Liver (tissue), 3 donors: ENCODE results near the gene RASA4B.

Source experiments
- ATF3 ChIP-seq: IDR thresholded peaks from 2 replicates; pipeline ENCODE4 v1.6.1; 2016; ENCODE audit warnings: antibody characterized with exemption
- CTCF ChIP-seq: fragments of 150-350 bp; IDR thresholded peaks from 2 replicates; pipeline ENCODE4 v1.5.1; 2017; ENCODE audit warnings: improper control_type of control experiment, low read depth, low read length; ENCODE audit not compliant: missing input control
- EGR1 ChIP-seq, 2 donors: IDR thresholded peaks; 2 replicates each; pipeline ENCODE4 v1.6.1; 2016 to 2018; ENCODE audit warnings: antibody characterized with exemption in 2 of 2, low read depth in 2 of 2
- HNF4G ChIP-seq: IDR thresholded peaks from 2 replicates; pipeline ENCODE4 v1.6.1; 2016; ENCODE audit warnings: antibody characterized with exemption
- MAX ChIP-seq: IDR thresholded peaks from 2 replicates; pipeline ENCODE4 v1.6.1; 2016; ENCODE audit warnings: antibody characterized with exemption
- RAD21 ChIP-seq, 2 donors: IDR thresholded peaks; 2 replicates each; pipeline ENCODE4 v1.6.1; 2016; ENCODE audit warnings: antibody characterized with exemption in 2 of 2, mild to moderate bottlenecking in 2 of 2
- REST ChIP-seq: IDR thresholded peaks from 2 replicates; pipeline ENCODE4 v1.6.1; 2016; ENCODE audit warnings: antibody characterized with exemption, mild to moderate bottlenecking
- SP1 ChIP-seq: IDR thresholded peaks from 2 replicates; pipeline ENCODE4 v1.6.1; 2018; ENCODE audit warnings: antibody characterized with exemption, mild to moderate bottlenecking
- TF ChIP-seq, protein P1 (sequence below): IDR thresholded peaks from 2 replicates; pipeline ENCODE4 v1.6.1; 2016; ENCODE audit warnings: antibody characterized with exemption
- donor health status: healthy.
- donor health status: healthy.

- TF ChIP-seq REST, result no peak
- no peak for TF ChIP-seq CTCF
- TF ChIP-seq RAD21 (IDR thresholded peaks at IDR 0.05), result no peak
- TF ChIP-seq HNF4G, result no peak
- TF ChIP-seq, protein P1, sequence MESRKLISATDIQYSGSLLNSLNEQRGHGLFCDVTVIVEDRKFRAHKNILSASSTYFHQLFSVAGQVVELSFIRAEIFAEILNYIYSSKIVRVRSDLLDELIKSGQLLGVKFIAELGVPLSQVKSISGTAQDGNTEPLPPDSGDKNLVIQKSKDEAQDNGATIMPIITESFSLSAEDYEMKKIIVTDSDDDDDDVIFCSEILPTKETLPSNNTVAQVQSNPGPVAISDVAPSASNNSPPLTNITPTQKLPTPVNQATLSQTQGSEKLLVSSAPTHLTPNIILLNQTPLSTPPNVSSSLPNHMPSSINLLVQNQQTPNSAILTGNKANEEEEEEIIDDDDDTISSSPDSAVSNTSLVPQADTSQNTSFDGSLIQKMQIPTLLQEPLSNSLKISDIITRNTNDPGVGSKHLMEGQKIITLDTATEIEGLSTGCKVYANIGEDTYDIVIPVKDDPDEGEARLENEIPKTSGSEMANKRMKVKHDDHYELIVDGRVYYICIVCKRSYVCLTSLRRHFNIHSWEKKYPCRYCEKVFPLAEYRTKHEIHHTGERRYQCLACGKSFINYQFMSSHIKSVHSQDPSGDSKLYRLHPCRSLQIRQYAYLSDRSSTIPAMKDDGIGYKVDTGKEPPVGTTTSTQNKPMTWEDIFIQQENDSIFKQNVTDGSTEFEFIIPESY, result no peak
- TF ChIP-seq EGR1 (IDR thresholded peaks at IDR 0.05; ENCODE audit: low read depth in 2 of 2), result no peak
- no peak for TF ChIP-seq ATF3
- no peak for TF ChIP-seq MAX
- TF ChIP-seq SP1, result no peak
These were observed 62.0 kb downstream of the RASA4B start for GRCh38 chr7:102455596-102455995.
